Measurements from ENCODE around the gene PRUNE1.
A peak's percentile ranks its signal among the peaks of the same experiment; 100 is the strongest.

Gene PRUNE1

DNA sequence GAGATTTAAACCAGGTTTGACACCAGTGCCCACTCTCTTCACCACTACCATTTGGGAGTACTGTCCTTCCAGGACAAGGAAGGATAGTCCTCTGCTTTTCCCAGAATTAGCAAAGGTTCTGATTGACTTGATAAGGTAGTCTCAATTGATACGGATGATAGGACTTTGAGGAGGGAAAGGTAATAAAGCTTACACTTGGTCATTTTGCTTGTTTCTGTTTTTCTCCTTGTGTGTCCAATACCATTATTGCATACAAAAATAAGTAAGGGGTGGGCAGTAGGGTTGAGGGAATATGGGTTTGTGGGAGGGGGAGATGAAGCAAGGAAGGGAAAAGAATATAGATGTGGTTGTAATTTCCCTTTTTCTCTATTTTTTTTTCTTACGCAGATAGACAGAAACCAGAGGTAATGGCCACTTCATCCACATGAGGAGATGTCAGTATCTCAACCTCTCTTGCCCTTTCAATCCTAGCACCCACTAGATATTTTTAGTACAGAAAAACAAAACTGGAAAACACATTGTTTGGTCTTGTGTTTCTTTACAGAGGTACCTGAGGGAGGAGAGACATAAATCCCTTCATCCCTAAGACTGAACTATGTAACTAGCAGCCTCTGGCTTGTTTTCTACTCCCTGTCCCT, 41.9 kb downstream of the PRUNE1 start:
- no peak for DNase-seq (ENCODE audit: low read depth in 2 of 2)

DNA sequence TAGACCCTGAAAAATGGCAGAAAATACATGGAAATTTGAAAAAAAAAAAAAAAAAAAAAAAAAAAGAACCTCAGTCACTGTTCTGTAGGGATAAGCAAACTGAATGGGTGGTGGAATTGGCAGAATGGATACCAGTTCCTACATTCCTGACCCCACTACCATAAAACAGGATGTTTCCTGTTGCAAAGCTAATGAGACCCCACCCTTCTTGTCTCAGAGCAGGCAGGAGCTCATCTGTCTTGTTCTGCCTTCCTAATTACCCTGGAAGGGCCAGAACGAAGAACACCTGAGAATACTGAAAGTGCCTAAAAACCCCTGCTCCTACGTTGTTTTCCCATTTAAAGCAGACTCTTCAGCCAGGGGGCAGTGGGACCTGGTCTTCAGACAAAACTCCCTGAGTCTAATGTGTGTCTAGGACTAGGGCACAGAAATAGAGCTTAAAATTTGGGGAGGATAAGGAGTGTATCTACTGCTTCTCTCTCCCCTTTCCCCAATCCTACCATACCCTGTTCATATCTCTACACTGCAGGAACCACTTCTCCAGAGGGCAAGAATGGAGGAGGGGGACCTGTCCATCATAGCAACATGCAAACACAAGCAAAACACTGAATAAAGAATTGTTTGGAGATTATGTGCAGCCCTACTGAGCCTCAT, 43.2 kb downstream of the PRUNE1 start:
- no peak for DNase-seq (ENCODE audit: low read depth in 2 of 2)

DNA sequence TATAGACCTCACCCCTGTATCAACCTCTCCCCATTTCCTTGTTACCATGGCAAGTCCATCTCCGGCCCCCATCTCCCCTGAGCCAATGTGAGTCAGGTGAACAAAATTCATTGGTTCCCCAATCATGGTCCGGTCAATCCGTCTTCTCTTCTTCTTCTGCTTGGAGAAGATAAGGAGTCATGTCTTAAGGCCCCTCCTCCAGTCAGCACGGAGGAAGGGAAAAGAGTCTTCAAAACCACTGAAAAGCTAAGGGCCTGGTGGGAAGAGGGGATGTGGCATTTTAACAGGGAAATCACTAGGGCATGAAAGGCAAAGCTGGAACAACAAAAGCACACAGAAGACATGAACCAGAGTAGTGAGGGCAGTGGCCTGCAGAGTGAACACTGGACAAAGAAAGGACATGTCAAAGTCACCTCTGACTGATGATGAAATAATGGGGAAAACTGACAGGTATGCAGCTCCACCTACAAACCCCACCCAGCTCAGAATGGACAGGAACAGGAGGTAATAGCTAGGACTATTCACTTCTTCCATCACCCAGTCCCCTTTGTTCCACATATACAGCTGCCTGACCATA, 46.8 kb downstream of the PRUNE1 start:
- DNase-seq (ENCODE audit: low read depth in 2 of 2): no peak

DNA sequence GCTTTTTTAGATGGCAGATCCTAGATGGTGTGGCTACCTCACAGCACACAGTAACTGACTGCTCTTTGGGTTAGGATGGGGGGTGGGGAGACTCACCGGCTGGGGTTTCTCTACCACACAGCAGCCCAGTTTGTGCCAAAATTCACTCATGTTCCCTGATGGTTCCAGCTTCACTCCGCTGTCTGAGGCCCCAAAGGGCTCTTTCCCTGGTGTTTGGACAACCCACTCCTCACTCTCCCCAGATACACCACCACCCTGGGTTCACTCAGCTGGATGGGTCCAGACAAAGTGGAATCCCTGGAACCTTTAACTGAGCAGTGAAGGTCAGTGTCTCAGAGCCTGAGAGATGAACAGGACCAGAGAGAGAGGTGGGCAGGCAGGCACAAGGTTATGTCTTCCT, 47.3 kb downstream of the PRUNE1 start:
- no peak for DNase-seq (ENCODE audit: low read depth in 2 of 2)

DNA sequence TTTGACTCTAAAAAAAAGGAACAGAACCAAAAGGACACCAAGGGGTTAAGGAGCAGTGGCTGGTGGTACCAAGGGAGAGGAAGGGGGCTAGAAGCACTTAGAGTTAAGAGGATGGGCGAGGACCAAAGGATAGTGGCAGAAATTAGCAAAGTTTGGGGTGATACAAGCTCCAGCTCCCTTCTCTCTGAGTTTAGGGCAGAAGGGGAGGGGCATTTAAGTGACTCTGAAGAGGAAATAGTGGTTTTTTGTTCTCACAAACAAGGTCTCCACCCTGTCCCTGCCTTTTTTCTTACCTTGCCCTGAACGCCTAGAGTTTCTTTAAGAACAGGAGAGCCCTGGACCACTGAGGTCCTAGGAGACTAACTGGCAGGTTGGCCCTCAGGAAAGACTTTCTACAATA, 47.9 kb downstream of the PRUNE1 start:
- DNase-seq (ENCODE audit: low read depth in 2 of 2): no peak

DNA sequence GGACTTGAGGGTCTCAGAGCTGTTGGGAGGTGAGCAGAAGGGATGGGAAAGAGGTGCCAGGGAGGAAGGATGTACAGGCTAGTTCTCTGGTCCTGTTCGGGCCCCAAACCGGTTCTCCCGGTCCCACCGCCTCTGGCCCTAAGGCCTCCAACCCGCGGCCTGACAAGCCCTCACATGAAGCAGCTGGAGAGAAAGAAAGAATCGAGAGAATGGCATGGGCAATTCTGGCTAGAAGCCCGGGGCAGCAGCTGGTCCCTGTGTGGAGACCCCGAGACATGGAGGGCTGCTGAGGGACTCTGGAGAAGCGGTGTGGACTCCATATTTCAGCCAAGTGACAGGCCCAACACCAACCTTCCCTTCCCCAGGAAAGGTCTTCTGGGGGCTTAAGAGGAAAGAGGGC, 50.4 kb downstream of the PRUNE1 start:
- no peak for DNase-seq (ENCODE audit: low read depth in 2 of 2)

DNA sequence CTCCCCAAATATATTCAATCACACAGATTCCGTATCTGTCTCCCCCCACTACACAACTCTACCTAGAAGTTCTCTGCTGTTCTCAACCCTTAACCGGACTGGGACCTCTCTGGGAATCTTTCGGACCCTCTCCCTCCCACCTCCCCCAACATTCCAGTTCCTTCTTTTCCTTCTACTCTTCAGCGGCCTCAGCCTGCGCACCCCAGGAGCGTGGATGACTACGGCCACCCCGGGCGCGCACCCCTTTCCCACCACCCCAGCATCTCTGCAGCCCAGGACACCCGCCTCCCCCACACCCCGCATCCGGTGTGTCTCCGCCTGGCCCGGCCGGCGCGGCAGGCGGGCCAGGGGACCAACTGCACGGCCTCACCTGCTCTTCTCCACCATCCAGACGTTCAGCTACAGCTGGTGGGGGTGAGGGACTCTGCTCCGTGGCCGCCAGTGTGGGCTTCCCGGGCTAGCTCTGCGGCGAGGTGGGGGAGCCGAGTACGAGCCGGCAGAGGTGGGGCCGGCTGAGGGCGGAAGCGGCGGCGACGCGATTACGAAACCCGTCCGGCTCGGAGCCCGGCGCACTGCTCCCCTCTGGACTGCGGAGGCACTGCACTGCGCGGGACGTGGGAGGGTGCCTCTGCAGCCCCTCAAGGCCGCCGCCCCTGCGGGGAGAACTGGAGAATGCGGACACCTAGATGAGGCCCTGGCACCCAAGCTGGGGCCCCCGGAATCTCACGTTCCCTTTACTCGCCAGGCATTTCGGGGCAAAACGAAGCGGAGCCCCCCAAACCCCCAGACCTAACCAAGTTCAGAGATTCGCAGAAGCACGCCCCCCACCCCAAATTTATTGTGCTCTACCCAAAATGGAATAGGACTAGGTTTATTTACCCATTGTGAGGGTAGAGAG, 51.1 kb downstream of the PRUNE1 start, which contains the start of gene CDC42SE1:
CDC42SE1 (minus strand) TSS at position 514 of the 898 bp plus-strand sequence. CDS start 3,892 bp downstream, outside the sequence.
- peak; percentile 66 to 72 for DNase-seq (ENCODE audit: low read depth in 2 of 2)

DNA sequence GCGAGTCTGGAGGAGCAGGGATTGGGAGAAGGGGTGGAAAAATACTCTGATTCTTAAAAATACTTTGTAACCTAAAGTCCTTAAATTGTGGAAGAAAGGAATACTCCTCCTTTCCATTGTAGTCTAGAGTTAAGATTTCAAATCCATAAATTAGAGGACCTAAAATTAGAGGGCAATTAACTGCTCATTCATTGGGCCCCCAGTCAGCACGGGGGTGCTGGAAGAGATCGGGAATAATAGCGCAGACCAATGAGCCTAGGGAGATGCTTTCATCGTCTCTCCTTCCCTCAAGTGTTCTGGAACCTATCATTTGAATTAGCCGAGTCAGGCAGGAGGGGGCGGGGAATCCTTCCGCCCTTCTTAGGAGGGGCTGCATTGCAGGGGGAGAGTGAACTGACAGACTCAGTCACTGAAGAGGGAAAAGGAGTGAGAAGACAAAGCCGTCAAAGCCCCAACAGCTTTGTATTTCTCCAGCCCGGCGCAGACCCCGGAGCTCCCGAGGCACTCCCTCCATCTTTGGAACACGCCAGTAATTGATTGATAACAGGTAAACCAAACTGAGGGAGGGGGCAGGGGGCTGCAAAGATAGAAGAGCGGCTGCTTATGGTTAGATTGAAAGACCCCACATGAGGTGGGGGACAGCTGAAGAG, 51.9 kb downstream of the PRUNE1 start, which contains the start of gene MLLT11:
MLLT11 (plus strand) TSS at position 391 of the 650 bp plus-strand sequence. CDS start 6,828 bp downstream, outside the sequence.
- DNase-seq (ENCODE audit: low read depth in 2 of 2): no peak

DNA sequence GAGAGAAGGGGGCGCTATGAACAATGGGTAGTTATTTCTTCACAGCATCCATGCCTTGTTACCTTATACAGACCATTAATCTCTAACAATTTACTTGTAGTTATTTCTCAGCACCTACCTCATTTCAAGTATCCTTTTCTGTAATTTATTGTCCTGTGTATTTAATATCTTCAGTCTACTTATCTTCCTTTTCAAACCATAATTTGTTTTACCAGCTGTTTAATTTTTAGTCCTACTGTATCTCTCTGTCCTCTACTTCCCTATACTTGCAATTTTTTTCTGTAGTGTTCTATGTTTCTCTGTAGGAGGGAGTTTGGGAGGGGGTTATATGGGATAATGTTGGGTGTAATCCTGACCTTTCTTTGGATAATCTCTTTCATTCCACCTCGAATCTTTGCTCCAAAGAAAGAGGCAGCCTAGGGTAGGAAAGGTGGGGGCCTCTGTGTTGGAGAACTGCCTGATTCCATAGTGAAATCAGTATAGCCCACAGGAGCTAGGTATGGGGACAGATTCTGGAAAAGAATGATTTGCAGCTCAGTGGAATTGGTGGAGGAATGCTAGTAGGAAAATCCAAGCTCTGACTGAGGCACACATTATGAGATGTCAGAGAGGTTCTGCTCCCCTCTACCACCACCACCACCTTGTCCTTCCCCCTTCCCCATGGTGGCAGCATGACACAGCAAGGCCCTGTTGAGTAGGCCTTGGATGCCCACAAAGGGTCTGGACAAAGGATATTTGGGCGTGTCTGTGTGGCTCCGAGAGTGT, 52.6 kb downstream of the PRUNE1 start:
- no peak for DNase-seq (ENCODE audit: low read depth in 2 of 2)

DNA sequence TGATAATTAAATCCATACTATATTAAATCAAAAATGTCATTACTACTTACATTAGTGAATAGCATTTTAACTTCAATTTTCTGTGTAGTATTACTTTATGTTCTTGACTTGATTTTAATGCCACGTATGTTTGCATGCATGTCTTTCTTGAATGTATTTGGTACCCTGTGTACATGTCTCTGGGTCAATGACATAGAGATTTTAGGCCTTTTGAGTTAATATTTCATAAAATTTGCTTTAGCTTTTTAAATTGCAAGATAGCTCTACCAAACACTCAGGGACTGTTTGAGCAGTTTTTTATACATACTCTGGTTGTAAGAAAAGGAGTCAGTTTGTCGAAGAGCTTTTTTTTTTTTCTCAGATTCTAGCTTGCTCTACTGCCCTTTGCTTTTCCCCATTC, 53.5 kb downstream of the PRUNE1 start:
- no peak for DNase-seq (ENCODE audit: low read depth in 2 of 2)

DNA sequence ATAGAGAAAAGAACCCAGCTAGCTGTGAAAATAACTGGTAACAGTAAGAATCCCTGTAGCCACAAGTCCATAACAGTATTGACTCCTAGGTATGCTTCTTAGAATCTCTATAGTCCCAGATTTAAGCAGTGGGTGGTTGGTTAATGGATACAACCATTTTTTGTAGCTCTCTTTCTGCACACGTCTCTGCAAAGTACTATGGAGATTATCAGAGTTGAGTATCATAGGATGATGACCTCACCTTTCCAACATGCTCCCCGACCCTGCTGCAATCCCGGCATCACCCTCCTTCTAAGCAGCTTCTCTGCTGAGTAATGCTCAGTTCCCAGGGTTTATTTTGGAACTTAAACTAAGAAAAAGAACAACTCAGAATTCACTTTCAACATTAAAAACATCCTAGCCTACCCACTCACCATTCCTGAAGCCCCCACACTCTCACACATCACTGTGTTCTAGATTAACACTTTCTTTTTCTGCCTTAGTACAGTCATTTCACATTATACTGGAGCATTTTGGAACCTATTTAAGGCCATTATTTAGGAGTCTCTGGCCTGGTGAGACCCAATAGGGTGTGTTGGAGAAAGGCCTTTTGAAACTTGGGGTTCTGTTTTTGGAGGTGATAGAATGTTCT, 54.6 kb downstream of the PRUNE1 start:
- no peak for DNase-seq (ENCODE audit: low read depth in 2 of 2)

DNA sequence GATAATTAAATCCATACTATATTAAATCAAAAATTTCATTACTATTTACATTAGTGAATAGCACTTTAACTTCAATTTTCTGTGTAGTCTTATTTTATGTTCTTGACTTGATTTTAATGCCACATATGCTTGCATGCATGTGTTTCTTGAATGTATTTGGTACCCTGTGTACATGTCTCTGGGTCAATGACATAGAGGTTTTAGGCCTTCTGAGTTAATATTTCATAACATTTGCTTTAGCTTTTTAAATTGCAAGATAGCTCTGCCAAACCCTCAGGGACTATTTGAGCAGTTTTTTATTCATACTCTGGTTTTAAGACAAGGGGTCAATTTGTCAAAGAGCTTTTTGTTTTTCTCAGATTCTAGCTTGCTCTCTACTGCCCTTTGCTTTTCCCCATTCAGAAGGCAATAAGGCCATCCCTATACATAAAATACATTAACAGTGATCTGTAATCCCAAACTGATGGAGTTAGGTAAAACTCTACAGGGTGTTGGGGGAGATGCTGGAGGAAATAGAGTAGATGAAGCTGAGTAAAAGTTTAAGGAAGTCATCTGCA, 56.9 kb downstream of the PRUNE1 start:
- DNase-seq (ENCODE audit: low read depth in 2 of 2): no peak

DNA sequence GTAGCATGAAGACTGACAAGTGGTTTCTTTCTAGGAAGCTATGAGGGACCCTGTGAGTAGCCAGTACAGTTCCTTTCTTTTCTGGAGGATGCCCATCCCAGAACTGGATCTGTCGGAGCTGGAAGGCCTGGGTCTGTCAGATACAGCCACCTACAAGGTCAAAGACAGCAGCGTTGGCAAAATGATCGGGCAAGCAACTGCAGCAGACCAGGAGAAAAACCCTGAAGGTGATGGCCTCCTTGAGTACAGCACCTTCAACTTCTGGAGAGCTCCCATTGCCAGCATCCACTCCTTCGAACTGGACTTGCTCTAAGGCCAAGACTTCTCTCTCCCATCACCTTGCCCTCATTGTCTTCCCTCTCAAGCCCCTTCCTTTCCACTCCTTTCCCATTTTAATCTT, 58.9 kb downstream of the PRUNE1 start:
- no peak for DNase-seq (ENCODE audit: low read depth in 2 of 2)

DNA sequence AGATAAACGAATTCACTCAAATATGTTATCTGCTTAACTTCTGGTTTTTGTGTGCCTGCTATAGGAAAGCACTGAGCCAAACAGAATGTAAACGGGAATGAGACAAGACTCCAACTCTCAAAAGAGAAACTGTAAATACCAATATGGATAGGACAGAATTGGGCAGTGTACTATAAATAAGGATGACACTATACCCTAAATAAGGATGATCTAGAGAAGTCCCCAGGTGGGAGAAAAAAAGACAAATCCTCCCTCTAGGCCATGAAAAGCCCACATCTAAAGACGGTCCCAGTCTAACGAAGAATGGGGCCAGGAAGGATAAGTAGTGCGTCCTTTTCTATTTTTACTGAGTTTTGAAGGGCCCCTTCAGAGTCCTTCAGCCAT, 60.8 kb downstream of the PRUNE1 start:
- DNase-seq (ENCODE audit: low read depth in 2 of 2): no peak

DNA sequence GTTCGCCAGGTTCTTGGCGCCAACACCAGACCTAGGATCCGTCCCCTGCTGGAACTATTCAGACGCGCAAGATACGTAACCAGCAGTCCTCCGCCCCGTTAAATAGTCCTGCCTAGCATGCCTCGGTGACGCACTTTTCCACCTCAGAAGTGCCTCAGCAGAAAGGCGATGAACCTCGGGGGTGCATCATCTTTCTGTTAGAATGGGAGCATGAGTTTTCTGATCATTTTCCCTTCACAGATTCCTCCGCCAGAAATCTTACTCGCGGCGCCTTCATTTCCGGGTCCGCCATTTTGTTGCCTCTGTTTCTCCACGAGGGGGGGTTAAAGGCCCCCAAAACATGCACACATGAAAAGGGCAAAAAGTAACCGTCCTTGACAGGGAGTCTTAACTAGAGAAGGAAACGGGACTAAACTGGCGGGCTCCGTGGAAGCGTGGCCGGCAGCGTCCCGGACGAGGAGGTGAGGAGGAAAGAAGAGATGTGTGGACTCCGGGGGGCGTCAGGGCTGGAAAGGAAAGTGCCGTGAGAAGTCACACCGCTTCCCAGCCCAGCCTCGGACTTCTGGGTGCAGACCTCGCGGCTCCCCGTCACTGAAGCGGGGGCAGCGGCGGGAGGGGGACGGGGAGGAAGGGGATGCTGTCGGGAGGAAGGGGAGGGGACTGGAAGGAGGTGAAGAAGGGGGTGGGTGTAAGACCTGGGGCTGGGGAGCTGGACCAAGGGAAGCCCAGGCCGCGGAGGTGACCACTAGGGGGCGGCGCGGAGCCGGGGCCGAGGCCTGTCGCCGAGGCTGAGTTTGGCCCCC, 62.4 kb downstream of the PRUNE1 start, which contains the start of gene GABPB2:
GABPB2 (plus strand) TSS at position 288 of the 803 bp plus-strand sequence. CDS start 17,429 bp downstream, outside the sequence.
- DNase-seq (ENCODE audit: low read depth in 2 of 2): peak; percentile 67 to 68

DNA sequence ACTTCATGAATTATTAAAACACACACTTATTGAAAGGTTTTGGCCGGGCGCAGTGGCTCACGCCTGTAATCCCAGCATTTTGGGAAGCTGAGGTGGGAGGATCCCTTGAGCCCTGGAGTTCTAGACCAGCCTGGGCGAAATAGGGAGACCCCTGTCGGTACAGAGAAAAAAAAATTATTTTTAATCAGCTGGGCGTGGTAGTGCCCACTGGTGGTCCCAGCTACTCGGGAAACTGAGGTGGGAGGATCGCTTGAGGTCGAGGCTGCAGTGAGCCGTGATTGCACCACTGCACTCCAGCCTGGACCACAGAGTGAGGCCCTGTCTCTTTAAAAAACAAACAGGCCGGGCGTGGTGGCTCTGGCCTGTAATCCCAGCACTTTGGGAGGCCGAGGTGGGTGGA, 64.0 kb downstream of the PRUNE1 start:
- DNase-seq (ENCODE audit: low read depth in 2 of 2): no peak

Data from stimulated activated CD8-positive, alpha-beta memory T cell treated with anti-CD3 and anti-CD28 coated beads, Interleukin-15, amount 100 ng/mL, for 4 hours (primary cell).